ENCODE data around the gene MELK.

The MELK gene

GRCh38 chr9:36598273-36598672 is 25.6 kb downstream of the MELK start:
- H3K4me3 ChIP-seq (replicated peaks in 1 of 2; ENCODE audit: low read depth in 2 of 2, low read length in 2 of 2) = no peak overlapping the region
- TF ChIP-seq, protein P1, sequence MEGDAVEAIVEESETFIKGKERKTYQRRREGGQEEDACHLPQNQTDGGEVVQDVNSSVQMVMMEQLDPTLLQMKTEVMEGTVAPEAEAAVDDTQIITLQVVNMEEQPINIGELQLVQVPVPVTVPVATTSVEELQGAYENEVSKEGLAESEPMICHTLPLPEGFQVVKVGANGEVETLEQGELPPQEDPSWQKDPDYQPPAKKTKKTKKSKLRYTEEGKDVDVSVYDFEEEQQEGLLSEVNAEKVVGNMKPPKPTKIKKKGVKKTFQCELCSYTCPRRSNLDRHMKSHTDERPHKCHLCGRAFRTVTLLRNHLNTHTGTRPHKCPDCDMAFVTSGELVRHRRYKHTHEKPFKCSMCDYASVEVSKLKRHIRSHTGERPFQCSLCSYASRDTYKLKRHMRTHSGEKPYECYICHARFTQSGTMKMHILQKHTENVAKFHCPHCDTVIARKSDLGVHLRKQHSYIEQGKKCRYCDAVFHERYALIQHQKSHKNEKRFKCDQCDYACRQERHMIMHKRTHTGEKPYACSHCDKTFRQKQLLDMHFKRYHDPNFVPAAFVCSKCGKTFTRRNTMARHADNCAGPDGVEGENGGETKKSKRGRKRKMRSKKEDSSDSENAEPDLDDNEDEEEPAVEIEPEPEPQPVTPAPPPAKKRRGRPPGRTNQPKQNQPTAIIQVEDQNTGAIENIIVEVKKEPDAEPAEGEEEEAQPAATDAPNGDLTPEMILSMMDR (IDR thresholded peaks at IDR 0.05; ENCODE audit: low read depth, low read length) = no peak
- DNase-seq (ENCODE audit: low read depth in 2 of 2) = peak; percentile 44 to 46

DNA sequence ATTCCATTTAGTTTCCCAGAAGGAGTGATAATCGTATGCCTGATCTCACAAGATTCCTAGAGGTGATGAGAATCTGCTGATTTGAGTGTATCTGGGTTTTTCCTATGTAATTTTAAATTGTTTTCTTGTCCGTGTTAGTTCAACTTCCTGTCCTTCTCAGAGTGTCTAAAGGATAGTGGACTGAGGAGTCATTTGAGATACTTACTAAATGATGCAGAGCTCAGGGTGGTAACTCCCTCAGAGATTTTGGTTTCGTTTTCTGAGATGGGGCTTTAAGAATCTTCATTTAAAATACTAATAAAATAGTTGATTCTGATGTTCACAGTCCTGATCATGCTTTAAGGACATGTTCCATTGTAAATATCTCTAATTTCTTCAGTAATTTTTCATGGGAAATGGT is 30.3 kb downstream of the MELK start:
- TF ChIP-seq, protein P1 (IDR thresholded peaks at IDR 0.05; ENCODE audit: low read depth, low read length) = no peak
- no peak overlapping the region for H3K4me3 ChIP-seq (replicated peaks in 1 of 2; ENCODE audit: low read depth in 2 of 2, low read length in 2 of 2)
- DNase-seq (ENCODE audit: low read depth in 2 of 2) = peak; percentile 40 to 65

- no peak overlapping the region for H3K4me3 ChIP-seq (replicated peaks in 1 of 2; ENCODE audit: low read depth in 2 of 2, low read length in 2 of 2)
- TF ChIP-seq, protein P1 (IDR thresholded peaks at IDR 0.05; ENCODE audit: low read depth, low read length) = no peak
- DNase-seq (ENCODE audit: low read depth in 2 of 2) = no peak
Observed at GRCh38 chr9:36609306-36609705, 36.6 kb downstream of the MELK start.

DNA sequence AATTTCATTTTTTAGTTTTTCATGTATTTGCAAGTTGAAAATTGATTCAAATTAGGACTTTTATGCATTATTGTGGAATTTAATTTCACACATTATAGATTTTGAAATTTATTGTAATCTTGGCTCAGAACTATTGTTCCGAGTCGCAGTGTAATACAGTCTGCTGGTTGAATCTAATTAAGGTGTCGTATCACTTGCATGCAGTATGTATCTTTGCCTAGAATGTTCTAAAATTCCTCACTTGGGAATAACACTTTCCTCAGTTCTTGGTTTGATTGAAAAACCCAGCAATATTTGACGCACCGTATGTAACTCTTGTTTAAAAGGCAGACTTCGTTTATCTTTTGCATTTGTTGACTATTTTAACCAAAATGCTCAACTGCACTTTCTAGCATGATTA is 49.4 kb downstream of the MELK start:
- TF ChIP-seq, protein P1 (IDR thresholded peaks at IDR 0.05; ENCODE audit: low read depth, low read length) = no peak

DNA sequence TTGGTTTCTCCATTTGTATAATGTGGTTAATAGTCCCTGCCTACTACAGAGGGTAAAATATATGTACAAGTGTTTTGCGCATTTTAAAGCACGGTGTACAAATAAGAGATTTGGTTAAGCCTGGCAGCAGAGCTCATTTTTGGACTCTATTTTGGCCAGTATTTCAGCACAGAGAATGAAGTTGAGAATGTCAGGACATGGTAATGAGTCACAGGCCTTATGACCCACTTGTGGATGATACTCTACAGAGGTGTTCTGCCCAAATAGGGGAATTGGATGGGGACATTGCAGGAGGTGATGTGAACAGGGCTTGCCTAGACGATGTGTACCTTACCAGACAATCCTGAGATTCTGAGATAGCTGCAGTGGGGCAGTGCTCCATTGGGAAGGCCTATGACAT is 50.6 kb downstream of the MELK start:
- no peak overlapping the region for H3K4me3 ChIP-seq (replicated peaks in 1 of 2; ENCODE audit: low read depth in 2 of 2, low read length in 2 of 2)
- TF ChIP-seq, protein P1 (IDR thresholded peaks at IDR 0.05; ENCODE audit: low read depth, low read length) = no peak
- DNase-seq (ENCODE audit: low read depth in 2 of 2) = peak; percentile 22 to 52

More for the DNA sequence above, 49.4 kb downstream of the MELK start:
- no peak for DNase-seq (ENCODE audit: low read depth in 2 of 2)
- H3K4me3 ChIP-seq (replicated peaks in 1 of 2; ENCODE audit: low read depth in 2 of 2, low read length in 2 of 2) = no peak overlapping the region

GRCh38 chr9:36625006-36625615 is 52.4 kb downstream of the MELK start:
- TF ChIP-seq, protein P1 (IDR thresholded peaks at IDR 0.05; ENCODE audit: low read depth, low read length) = no peak
- peak; percentile 71 to 80 for DNase-seq (ENCODE audit: low read depth in 2 of 2)
- H3K4me3 ChIP-seq (replicated peaks in 1 of 2; ENCODE audit: low read depth in 2 of 2, low read length in 2 of 2) = no peak overlapping the region

- no peak overlapping the region for H3K4me3 ChIP-seq (replicated peaks in 1 of 2; ENCODE audit: low read depth in 2 of 2, low read length in 2 of 2)
- peak; percentile 64 to 66 for DNase-seq (ENCODE audit: low read depth in 2 of 2)
- TF ChIP-seq, protein P1 (IDR thresholded peaks at IDR 0.05; ENCODE audit: low read depth, low read length) = peak; percentile 49
Observed at GRCh38 chr9:36632892-36633291, 60.2 kb downstream of the MELK start.
